GM12878 (cell line): Measurements from ENCODE around the gene SSU72. TPM values are rescaled to one million over a fixed set of nuclear protein-coding genes. Genes with fewer than 3 reads are reported as not detected.

Experiments used
- ATAC-seq: fragments of 200-7000 bp; cut with Tn5 transposase; 3 replicates; pipeline ENCODE4 v1.9.1; 2020; ENCODE audit warnings: mild to moderate bottlenecking, moderate library complexity
- BruUV-seq: library from RNA; stranded (reverse); fragments of 400-500 nt; replicated peaks from 2 replicates; lab custom pipeline; 2021; lab: Mats Ljungman, UMichigan
- CTCF ChIA-PET: fragments of 300-600 bp; sonication (Branson Sonifier 250); formaldehyde crosslinking; extraction: SDS; loops from one replicate; lab custom pipeline; 2021; ENCODE audit warnings: inconsistent platforms; lab: Yijun Ruan, JAX
- POLR2A ChIA-PET: fragments of 350-600 bp; formaldehyde crosslinking; extraction: SDS; loops from one replicate; lab custom pipeline; 2021; ENCODE audit warnings: inconsistent platforms; lab: Charles Lee
- RAD21 ChIA-PET: fragments of 300-600 bp; sonication (Branson Sonifier 250); formaldehyde crosslinking; loops from one replicate; lab custom pipeline; 2023; ENCODE audit warnings: antibody characterized with exemption; ENCODE audit not compliant: unreplicated experiment; lab: Charles Lee
- SMC1A ChIA-PET: fragments of 300-600 bp; sonication (Branson Sonifier 250); formaldehyde crosslinking; loops from one replicate; lab custom pipeline; 2023; ENCODE audit not compliant: unreplicated experiment, uncharacterized antibody; lab: Charles Lee
- DNase-seq: peaks from one replicate; pipeline ENCODE4 v3.0.0-alpha.2; 2011; ENCODE audit warnings: low read depth, low spot score
- FAIRE-seq: peaks from 3 replicates; lab custom pipeline; 2011; peaks lifted over from hg19 to GRCh38; lab: Jason Lieb, UNC
- H2AFZ ChIP-seq: 2 replicates; pipeline ENCODE4 v1.6.0; 2011; ENCODE audit warnings: low read depth, low read length, control low read depth; ENCODE audit not compliant: control insufficient read depth
- H3K27ac ChIP-seq: 2 replicates; pipeline ENCODE4 v1.5.1; 2011; ENCODE audit warnings: control low read depth; ENCODE audit not compliant: control insufficient read depth, insufficient read depth
- H3K27me3 ChIP-seq, 2 experiments: replicated peaks in 1 of 2; 2 replicates each; pipeline versions ENCODE4 v1.6.0 to v1.6.1; 2011; ENCODE audit warnings: low read length in 1 of 2; ENCODE audit not compliant: control insufficient read depth in 2 of 2, insufficient read depth in 2 of 2
- H3K36me3 ChIP-seq, 2 experiments: 2 replicates each; pipeline ENCODE4 v1.5.1; 2011; ENCODE audit warnings: low read length in 1 of 2; ENCODE audit not compliant: control insufficient read depth in 2 of 2, insufficient read depth in 2 of 2
- H3K4me1 ChIP-seq: 2 replicates; pipeline ENCODE4 v1.6.1; 2011; ENCODE audit warnings: mild to moderate bottlenecking, low read length, moderate library complexity, mixed read lengths; ENCODE audit not compliant: control insufficient read depth, insufficient read depth
- H3K4me2 ChIP-seq: 2 replicates; pipeline ENCODE4 v1.6.0; 2011; ENCODE audit warnings: control low read depth; ENCODE audit not compliant: control insufficient read depth, insufficient read depth
- H3K4me3 ChIP-seq: fragments of 200-600 bp; sonication (generic); 2 replicates; pipeline ENCODE4 v1.5.1; 2016
- H3K79me2 ChIP-seq: 2 replicates; pipeline ENCODE4 v1.6.0; 2011; ENCODE audit warnings: low read length; ENCODE audit not compliant: control insufficient read depth, insufficient read depth
- H3K9ac ChIP-seq: 2 replicates; pipeline ENCODE4 v1.8.0; 2011; ENCODE audit warnings: low read length, control low read depth, mixed read lengths; ENCODE audit not compliant: control insufficient read depth, insufficient read depth
- H3K9me3 ChIP-seq: replicated peaks from 3 replicates; pipeline ENCODE4 v1.5.1; 2011; ENCODE audit warnings: mild to moderate bottlenecking, low read length; ENCODE audit not compliant: control insufficient read depth, insufficient read depth
- H4K20me1 ChIP-seq: 2 replicates; pipeline ENCODE4 v1.6.0; 2011; ENCODE audit not compliant: control insufficient read depth, insufficient read depth
- BRCA1 ChIP-seq: IDR thresholded peaks from 2 replicates; pipeline ENCODE4 v1.6.1; 2011; ENCODE audit warnings: low read depth, low read length, improper control_type of control experiment
- CBFB ChIP-seq: IDR thresholded peaks from 2 replicates; pipeline ENCODE4 v1.6.1; 2016; ENCODE audit warnings: antibody characterized with exemption, low read depth
- ELK1 ChIP-seq: IDR thresholded peaks from 2 replicates; pipeline ENCODE4 v1.6.1; 2012; ENCODE audit warnings: low read depth, low read length, improper control_type of control experiment
- EP300 ChIP-seq, 2 experiments: fragments of 150-350 bp in 1 of 2; IDR thresholded peaks; 2 replicates each; pipeline ENCODE4 v1.6.1; 2011 to 2012; ENCODE audit warnings: low read depth in 2 of 2, low read length in 2 of 2, borderline replicate concordance in 1 of 2, improper control_type of control experiment in 1 of 2, inconsistent platforms in 1 of 2; ENCODE audit not compliant: control insufficient read depth in 1 of 2
- FOXM1 ChIP-seq: IDR thresholded peaks from 2 replicates; pipeline ENCODE4 v1.6.1; 2012; ENCODE audit warnings: low read depth, mild to moderate bottlenecking, inconsistent platforms, low read length, moderate library complexity
- MXI1 ChIP-seq: fragments of 150-350 bp; IDR thresholded peaks from 2 replicates; pipeline ENCODE4 v1.6.1; 2011; ENCODE audit warnings: low read depth, mild to moderate bottlenecking, inconsistent platforms, low read length, improper control_type of control experiment
- NFIC ChIP-seq: IDR thresholded peaks from 2 replicates; pipeline ENCODE4 v1.6.1; 2012; ENCODE audit warnings: low read depth, mild to moderate bottlenecking, inconsistent platforms, low read length, moderate library complexity
- NFYA ChIP-seq: IDR thresholded peaks from 2 replicates; pipeline ENCODE4 v1.6.1; 2011; ENCODE audit warnings: low read depth, mild to moderate bottlenecking, low read length, improper control_type of control experiment, borderline replicate concordance
- NR2C2 ChIP-seq: IDR thresholded peaks from 2 replicates; pipeline ENCODE4 v1.6.1; 2011; ENCODE audit warnings: borderline replicate concordance, low read depth; ENCODE audit not compliant: control insufficient read depth, insufficient read length
- POLR2AphosphoS5 ChIP-seq: IDR thresholded peaks from 2 replicates; pipeline ENCODE4 v1.6.1; 2011; ENCODE audit warnings: mild to moderate bottlenecking, low read length, inconsistent platforms
- SP1 ChIP-seq: IDR thresholded peaks from one replicate; pipeline ENCODE4 v1.6.1; 2011; ENCODE audit warnings: low read depth, low read length
- SRF ChIP-seq, 2 experiments: IDR thresholded peaks; 2 replicates each; pipeline ENCODE4 v1.6.1; 2011; ENCODE audit warnings: low read depth in 2 of 2, low read length in 2 of 2, mild to moderate bottlenecking in 1 of 2, moderate library complexity in 1 of 2
- SUPT20H ChIP-seq: IDR thresholded peaks from 2 replicates; pipeline ENCODE4 v1.6.1; 2011; ENCODE audit warnings: low read depth, mild to moderate bottlenecking, low read length, moderate library complexity, borderline replicate concordance; ENCODE audit not compliant: control insufficient read depth
- YBX1 ChIP-seq: fragments of 450-650 bp; IDR thresholded peaks from 2 replicates; pipeline ENCODE4 v1.6.1; 2016; ENCODE audit warnings: antibody characterized with exemption
- WGBS: methylation state at CpG from one replicate; pipeline ENCODE4 v1.1.6; 2016; ENCODE audit warnings: low lambda C conversion rate; ENCODE audit not compliant: insufficient replicate concordance, insufficient coverage; ENCODE audit errors: missing lambda C conversion rate; 5-methylcytosine and 5-hydroxymethylcytosine counted together
- in situ Hi-C: fragments of 300-500 bp; cut with MboI; formaldehyde crosslinking; loops from 9 replicates; pipeline ENCODE4 v1.14.3; 2018; ENCODE audit warnings: mixed read lengths
- intact Hi-C: fragments of 100-400 bp; cut with micrococcal nuclease; formaldehyde crosslinking; loops from one replicate; pipeline ENCODE4 v1.14.2; 2022; ENCODE audit not compliant: unreplicated experiment
- polyA plus RNA-seq, 11 experiments: library from polyadenylated mRNA; depleted of rRNA in 4 of 11; unstranded in 6 of 11; stranded (reverse) in 5 of 11; fragments of >200 nt; fragmentation: Nextera tagmentation in 4 of 11; fragmentation: Illumina TruSeq in 1 of 11; extraction: Ambion mirVana in 4 of 11; extraction: Trizol in 1 of 11; gene quantifications; 1 replicate in 1 of 11; 2 replicates in 10 of 11; pipeline versions ENCODE4 v1.2.1 to v1.2.3, GENCODE V29; 2011 to 2016; ENCODE audit warnings: inconsistent platforms in 2 of 11, missing spikeins in 2 of 11, low read depth in 1 of 11
- total RNA-seq, 4 experiments: library from RNA; depleted of rRNA in 3 of 4; stranded (reverse); fragments of >200 nt in 3 of 4; fragmentation: Illumina TruSeq in 1 of 4; extraction: Trizol in 1 of 4; gene quantifications; 2 replicates each; pipeline versions ENCODE4 v1.2.1 to v1.2.3, GENCODE V29; 2013 to 2021
- TF ChIP-seq, protein P1 (sequence below): IDR thresholded peaks from 2 replicates; pipeline ENCODE4 v1.6.1; 2011; ENCODE audit warnings: borderline replicate concordance, low read depth, mild to moderate bottlenecking, moderate library complexity, mixed read lengths, low read length; ENCODE audit not compliant: insufficient read depth; ENCODE audit errors: extremely low read length
- TF ChIP-seq, protein P2 (sequence below): IDR thresholded peaks from 2 replicates; pipeline ENCODE4 v1.6.1; 2011; ENCODE audit warnings: low read depth, low read length, improper control_type of control experiment, borderline replicate concordance

The SSU72 gene
- total and polyA plus RNA-seq, 10 of the 15 experiments (the other 5 are each of a cell fraction or from before 2014, with no cell fraction given), result 28.6 to 172 (median 67.7) TPM

GRCh38 chr1:1615256-1616044, 40.8 kb upstream of the SSU72 start, which contains the start of gene MIB2 (continued):
- peak; percentile 61 to 90; a peak in 3 of 4 replicates for TF ChIP-seq SRF (IDR thresholded peaks at IDR 0.05; ENCODE audit: low read depth in 2 of 2, low read length in 2 of 2)
- TF ChIP-seq ELK1, result peak; percentile 78
- TF ChIP-seq MXI1, result peak; percentile 89; the same call in 1 of the 2 replicates
- TF ChIP-seq BRCA1, result no peak
- TF ChIP-seq, protein P1, sequence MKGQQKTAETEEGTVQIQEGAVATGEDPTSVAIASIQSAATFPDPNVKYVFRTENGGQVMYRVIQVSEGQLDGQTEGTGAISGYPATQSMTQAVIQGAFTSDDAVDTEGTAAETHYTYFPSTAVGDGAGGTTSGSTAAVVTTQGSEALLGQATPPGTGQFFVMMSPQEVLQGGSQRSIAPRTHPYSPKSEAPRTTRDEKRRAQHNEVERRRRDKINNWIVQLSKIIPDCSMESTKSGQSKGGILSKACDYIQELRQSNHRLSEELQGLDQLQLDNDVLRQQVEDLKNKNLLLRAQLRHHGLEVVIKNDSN, result peak; percentile 14
- peak; percentile 83 for TF ChIP-seq POLR2AphosphoS5

- ChIA-PET SMC1A (interaction anchor here (1.6 to 1.8 kb wide), 2 partner anchors 12 to 291 kb away, joined by 4 to 9 read pairs; no protein-coding TSS in a partner anchor), POLR2A (interaction anchor here (1.5 kb wide), 1 partner anchor 14 kb away, joined by 8 read pairs; no protein-coding TSS in a partner anchor), CTCF (interaction anchor here (1.0 to 1.6 kb wide), 3 partner anchors 9 to 17 kb away, joined by 3 to 6 read pairs (median 5); no protein-coding TSS in a partner anchor), RAD21 (interaction anchor here (0.7 to 2.8 kb wide), 4 partner anchors 14 to 63 kb away, joined by 3 to 8 read pairs (median 5); no protein-coding TSS in a partner anchor)
- in situ Hi-C loops, result no loop called here
- Histone ChIP-seq H3K4me1 (peaks cover 15% of the 10 kb centered on the region), H3K9ac (peak overlapping the region; percentile 24; the same call in 1 of the 2 replicates), H3K4me2 (peak overlapping the region; percentile 75), H3K9me3 (no peaks in the 10 kb centered on the region), H2AFZ (peak overlapping the region; percentile 25), H4K20me1 (0 out of 2 replicates have a peak, but pooled peaks cover 3% of the 10 kb centered on the region), H3K27ac (no peak overlapping the region), H3K36me3 (peaks cover 0 to 2% of the 10 kb centered on the region in 2 experiments; a peak in 1 of 4 replicates), H3K79me2 (peaks cover 3% of the 10 kb centered on the region), H3K4me3 (peak overlapping the region; percentile 80), H3K27me3 (no peaks in the 10 kb centered on the region; a peak in 1 of 4 replicates)
- FAIRE-seq, result no peak
- intact Hi-C loops, result loop anchor here (5.0 kb wide), 1 partner anchor 43 kb away; the partner anchor contains the start of gene SSU72
- no peak for DNase-seq
- under 1% methylated on average over 23 of the region's 23 CpGs for WGBS
- ATAC-seq, result no peak
- BruUV-seq, result no TSS peak
- no peak for TF ChIP-seq FOXM1
- TF ChIP-seq YBX1, result 0 out of 2 replicates have a peak, but pooled peaks have one; percentile 19
- no peak for TF ChIP-seq EP300 (IDR thresholded peaks at IDR 0.05; ENCODE audit: borderline replicate concordance in 1 of 2, control insufficient read depth in 1 of 2, low read depth in 2 of 2, low read length in 2 of 2)
- no peak for TF ChIP-seq SP1
- TF ChIP-seq, protein P2, sequence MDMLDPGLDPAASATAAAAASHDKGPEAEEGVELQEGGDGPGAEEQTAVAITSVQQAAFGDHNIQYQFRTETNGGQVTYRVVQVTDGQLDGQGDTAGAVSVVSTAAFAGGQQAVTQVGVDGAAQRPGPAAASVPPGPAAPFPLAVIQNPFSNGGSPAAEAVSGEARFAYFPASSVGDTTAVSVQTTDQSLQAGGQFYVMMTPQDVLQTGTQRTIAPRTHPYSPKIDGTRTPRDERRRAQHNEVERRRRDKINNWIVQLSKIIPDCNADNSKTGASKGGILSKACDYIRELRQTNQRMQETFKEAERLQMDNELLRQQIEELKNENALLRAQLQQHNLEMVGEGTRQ, result no peak
- no peak for TF ChIP-seq CBFB
- no peak for TF ChIP-seq SUPT20H
- no peak for TF ChIP-seq NR2C2
- no peak for TF ChIP-seq NFIC
- no peak for TF ChIP-seq NFYA
Measured at GRCh38 chr1:1614954-1615255, 40.2 kb upstream of the SSU72 start.
